Breast epithelium (tissue), 4 donors: Measurements from ENCODE around the gene AATK. TPM values are rescaled to one million over a fixed set of nuclear protein-coding genes. Genes with fewer than 3 reads are reported as not detected.

Experiments used
- DNase-seq, 2 donors: peaks; one replicate each; pipeline ENCODE4 v3.0.0-alpha.2; 2019; ENCODE audit warnings: low spot score in 2 of 2
- H3K27ac ChIP-seq, 2 donors: fragments of 200-600 bp; sonication (generic) in 1 of 2; one replicate each; pipeline ENCODE4 v1.5.1; 2016 to 2019; ENCODE audit warnings: mild to moderate bottlenecking in 1 of 2
- H3K27me3 ChIP-seq, 2 donors: fragments of 200-600 bp; sonication (generic) in 1 of 2; one replicate each; pipeline versions ENCODE4 v1.5.1 to v1.6.0; 2017 to 2019; ENCODE audit warnings: control low read depth in 1 of 2, mild to moderate bottlenecking in 1 of 2
- H3K36me3 ChIP-seq: fragments of 200-600 bp; one replicate; pipeline ENCODE4 v1.5.1; 2019
- H3K4me1 ChIP-seq, 2 donors: fragments of 200-600 bp; sonication (generic); one replicate each; pipeline ENCODE4 v1.5.1; 2016 to 2019; ENCODE audit warnings: control low read depth in 1 of 2
- H3K4me3 ChIP-seq, 3 donors: fragments of 200-600 bp; sonication (generic); 1 replicate in 2 of 3; 2 replicates in 1 of 3; pipeline ENCODE4 v1.5.1; 2016 to 2019; ENCODE audit warnings: mild to moderate bottlenecking in 3 of 3, moderate library complexity in 2 of 3
- H3K9me3 ChIP-seq, 2 donors: fragments of 200-600 bp; sonication (generic) in 1 of 2; one replicate each; pipeline ENCODE4 v1.5.1; 2016 to 2019; ENCODE audit warnings: control low read depth in 1 of 2
- CTCF ChIP-seq, 3 donors: fragments of 450-650 bp; IDR thresholded peaks; one replicate each; pipeline ENCODE4 v1.5.1; 2016 to 2017; ENCODE audit warnings: antibody characterized with exemption in 3 of 3, mild to moderate bottlenecking in 3 of 3, moderate library complexity in 3 of 3
- POLR2A ChIP-seq: fragments of 450-650 bp; IDR thresholded peaks from one replicate; pipeline ENCODE4 v1.6.1; 2016; ENCODE audit warnings: antibody characterized with exemption, mild to moderate bottlenecking, moderate library complexity
- POLR2AphosphoS5 ChIP-seq, 3 donors: sonication (generic); formaldehyde crosslinking; IDR thresholded peaks; one replicate each; pipeline ENCODE4 v1.6.1; 2017; ENCODE audit warnings: antibody characterized with exemption in 3 of 3
- intact Hi-C: fragments of 100-400 bp; cut with DNase I; formaldehyde crosslinking; loops from one replicate; pipeline ENCODE4 v1.15.1; 2023; ENCODE audit warnings: low total_unique reads
- total RNA-seq, 3 donors: library from RNA; depleted of rRNA; stranded (reverse); fragments of >200 nt; gene quantifications; one replicate each; pipeline ENCODE4 v1.1.0, GENCODE V29; 2016

AATK gene
- total RNA-seq, 3 donors from 2014 or later = under 0.01 to 0.98 (median 0.73) TPM

- H3K4me3 ChIP-seq = no peak overlapping the region
- H3K27me3 ChIP-seq = no peaks in the 10 kb centered on the region
- H3K4me1 ChIP-seq = peaks cover 0 to 4% of the 10 kb centered on the region in 2 donors
- H3K27ac ChIP-seq = no peak overlapping the region
- TF ChIP-seq CTCF (IDR thresholded peaks at IDR 0.05) = no peak
- no peak for TF ChIP-seq POLR2AphosphoS5 (IDR thresholded peaks at IDR 0.05)
- no peak for TF ChIP-seq POLR2A
- no peaks in the 10 kb centered on the region for H3K9me3 ChIP-seq
- DNase-seq = no peak
- intact Hi-C loops = loop anchor here (1.0 kb wide), 1 partner anchor 32 kb away; no protein-coding TSS in a partner anchor
- no peaks in the 10 kb centered on the region for H3K36me3 ChIP-seq
These were observed 50.1 kb downstream of the AATK start for GRCh38 chr17:81115749-81116464.

GRCh38 chr17:81115219-81115618, 50.8 kb downstream of the AATK start:
- no peaks in the 10 kb centered on the region for H3K9me3 ChIP-seq
- DNase-seq = no peak
- H3K27ac ChIP-seq = no peak overlapping the region
- TF ChIP-seq POLR2A (no peak), CTCF (IDR thresholded peaks at IDR 0.05) (no peak), POLR2AphosphoS5 (IDR thresholded peaks at IDR 0.05) (no peak)
- peaks cover 0 to 4% of the 10 kb centered on the region in 2 donors for H3K4me1 ChIP-seq
- no peaks in the 10 kb centered on the region for H3K27me3 ChIP-seq
- no peak overlapping the region for H3K4me3 ChIP-seq
- intact Hi-C loops = loop anchor here (1.0 kb wide), 1 partner anchor 33 kb away; no protein-coding TSS in a partner anchor
- no peaks in the 10 kb centered on the region for H3K36me3 ChIP-seq

GRCh38 chr17:81114351-81115093, 51.5 kb downstream of the AATK start:
- Histone ChIP-seq H3K36me3 (no peaks in the 10 kb centered on the region), H3K27ac (no peak overlapping the region), H3K4me3 (no peak overlapping the region), H3K27me3 (no peaks in the 10 kb centered on the region), H3K4me1 (peaks cover 0 to 4% of the 10 kb centered on the region in 2 donors), H3K9me3 (no peaks in the 10 kb centered on the region)
- intact Hi-C loops = loop anchor here (1.0 kb wide), 1 partner anchor 34 kb away; no protein-coding TSS in a partner anchor
- TF ChIP-seq CTCF (IDR thresholded peaks at IDR 0.05) (no peak), POLR2A (no peak), POLR2AphosphoS5 (IDR thresholded peaks at IDR 0.05) (no peak)
- no peak for DNase-seq

- Histone ChIP-seq H3K36me3 (no peaks in the 10 kb centered on the region), H3K27ac (no peak overlapping the region), H3K4me3 (no peak overlapping the region), H3K4me1 (no peaks in the 10 kb centered on the region), H3K27me3 (no peaks in the 10 kb centered on the region), H3K9me3 (no peaks in the 10 kb centered on the region)
- intact Hi-C loops = no loop called here
- TF ChIP-seq POLR2AphosphoS5 (IDR thresholded peaks at IDR 0.05) (no peak), POLR2A (no peak), CTCF (IDR thresholded peaks at IDR 0.05) (no peak)
- no peak for DNase-seq
These were observed 52.8 kb downstream of the AATK start for GRCh38 chr17:81113158-81113724.

GRCh38 chr17:81112450-81112849, 53.6 kb downstream of the AATK start:
- Histone ChIP-seq H3K27me3 (no peaks in the 10 kb centered on the region), H3K36me3 (no peaks in the 10 kb centered on the region), H3K27ac (no peak overlapping the region), H3K4me1 (no peaks in the 10 kb centered on the region), H3K9me3 (no peaks in the 10 kb centered on the region), H3K4me3 (no peak overlapping the region)
- no peak for TF ChIP-seq CTCF (IDR thresholded peaks at IDR 0.05)
- no peak for TF ChIP-seq POLR2A
- TF ChIP-seq POLR2AphosphoS5 (IDR thresholded peaks at IDR 0.05) = no peak
- intact Hi-C loops = no loop called here
- no peak for DNase-seq
